Measurements from ENCODE around the gene CLDN9.

Gene CLDN9

GRCh38 chr16:3012828-3013420 lies at the start of gene CLDN9:
TSS of gene CLDN9 (plus strand) at chr16:3012923. CDS start at chr16:3013363, 440 bp downstream.
- no peak for DNase-seq (ENCODE audit: low spot score)

- no peak for DNase-seq (ENCODE audit: low spot score)
Measured at GRCh38 chr16:2963074-2963722, 49.5 kb upstream of the CLDN9 start.

GRCh38 chr16:2963723-2964474 lies 48.8 kb upstream of the CLDN9 start, which contains the start of gene KREMEN2:
TSS of gene KREMEN2 (plus strand) at chr16:2964275. CDS start at chr16:2964521, 246 bp downstream.
- DNase-seq (ENCODE audit: low spot score), result no peak

- DNase-seq (ENCODE audit: low spot score), result peak; percentile 49
Measured at GRCh38 chr16:2964475-2965336, 48.0 kb upstream of the CLDN9 start.

- no peak for DNase-seq (ENCODE audit: low spot score)
Measured at GRCh38 chr16:2966043-2966807, 46.5 kb upstream of the CLDN9 start.

GRCh38 chr16:2966808-2967191 lies 45.9 kb upstream of the CLDN9 start:
- DNase-seq (ENCODE audit: low spot score), result no peak

- no peak for DNase-seq (ENCODE audit: low spot score)
Measured at GRCh38 chr16:2967211-2967631, 45.5 kb upstream of the CLDN9 start.

GRCh38 chr16:2967721-2968161 lies 45.0 kb upstream of the CLDN9 start:
- DNase-seq (ENCODE audit: low spot score), result no peak

- no peak for DNase-seq (ENCODE audit: low spot score)
Measured at GRCh38 chr16:2968368-2968737, 44.4 kb upstream of the CLDN9 start.

GRCh38 chr16:2968738-2969544 lies 43.8 kb upstream of the CLDN9 start, which contains the start of gene PAQR4:
TSS of gene PAQR4 (plus strand) at chr16:2969348. CDS start at chr16:2969675, 327 bp downstream.
- peak; percentile 74 for DNase-seq (ENCODE audit: low spot score)

GRCh38 chr16:2969545-2970521 lies 42.9 kb upstream of the CLDN9 start:
- peak; percentile 56 for DNase-seq (ENCODE audit: low spot score)

GRCh38 chr16:2970563-2970962 lies 42.2 kb upstream of the CLDN9 start:
- DNase-seq (ENCODE audit: low spot score), result no peak

- no peak for DNase-seq (ENCODE audit: low spot score)
Measured at GRCh38 chr16:2971134-2971984, 41.4 kb upstream of the CLDN9 start.

- DNase-seq (ENCODE audit: low spot score), result no peak
Measured at GRCh38 chr16:2971985-2972784, 40.5 kb upstream of the CLDN9 start.

- no peak for DNase-seq (ENCODE audit: low spot score)
Measured at GRCh38 chr16:2973093-2973492, 39.6 kb upstream of the CLDN9 start.

GRCh38 chr16:2973605-2974318 lies 39.0 kb upstream of the CLDN9 start:
- DNase-seq (ENCODE audit: low spot score), result no peak

All from CD4-positive, alpha-beta T cell treated with Interleukin-15 for 4 hours (primary cell).